ENCODE results near the gene METTL21C.

The METTL21C gene

DNA sequence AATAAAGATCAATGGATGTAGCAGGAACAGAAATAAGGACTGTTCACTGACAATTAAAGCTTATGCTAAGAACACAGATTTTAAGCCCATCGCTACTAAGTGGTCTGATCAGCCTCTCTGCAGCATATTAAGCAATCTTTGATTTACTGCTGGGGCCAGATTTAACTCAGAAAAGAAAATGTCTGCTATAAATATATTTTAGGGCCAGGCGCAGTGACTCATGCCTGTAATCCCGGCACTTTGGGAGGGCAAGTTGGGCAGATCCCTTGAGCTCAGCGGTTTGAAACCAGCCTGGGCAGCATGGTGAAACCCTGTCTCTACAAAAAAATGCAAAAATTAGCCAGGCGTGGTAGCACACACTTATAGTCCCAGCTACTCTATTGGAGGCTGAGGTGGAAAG lies 43.0 kb downstream of the METTL21C start:
- DNase-seq (ENCODE audit: insufficient read length, low spot score) (no peak), FAIRE-seq (no peak)
- TF ChIP-seq, protein P1, sequence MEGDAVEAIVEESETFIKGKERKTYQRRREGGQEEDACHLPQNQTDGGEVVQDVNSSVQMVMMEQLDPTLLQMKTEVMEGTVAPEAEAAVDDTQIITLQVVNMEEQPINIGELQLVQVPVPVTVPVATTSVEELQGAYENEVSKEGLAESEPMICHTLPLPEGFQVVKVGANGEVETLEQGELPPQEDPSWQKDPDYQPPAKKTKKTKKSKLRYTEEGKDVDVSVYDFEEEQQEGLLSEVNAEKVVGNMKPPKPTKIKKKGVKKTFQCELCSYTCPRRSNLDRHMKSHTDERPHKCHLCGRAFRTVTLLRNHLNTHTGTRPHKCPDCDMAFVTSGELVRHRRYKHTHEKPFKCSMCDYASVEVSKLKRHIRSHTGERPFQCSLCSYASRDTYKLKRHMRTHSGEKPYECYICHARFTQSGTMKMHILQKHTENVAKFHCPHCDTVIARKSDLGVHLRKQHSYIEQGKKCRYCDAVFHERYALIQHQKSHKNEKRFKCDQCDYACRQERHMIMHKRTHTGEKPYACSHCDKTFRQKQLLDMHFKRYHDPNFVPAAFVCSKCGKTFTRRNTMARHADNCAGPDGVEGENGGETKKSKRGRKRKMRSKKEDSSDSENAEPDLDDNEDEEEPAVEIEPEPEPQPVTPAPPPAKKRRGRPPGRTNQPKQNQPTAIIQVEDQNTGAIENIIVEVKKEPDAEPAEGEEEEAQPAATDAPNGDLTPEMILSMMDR (IDR thresholded peaks at IDR 0.05; ENCODE audit: insufficient read depth, missing control alignments) = no peak

DNA sequence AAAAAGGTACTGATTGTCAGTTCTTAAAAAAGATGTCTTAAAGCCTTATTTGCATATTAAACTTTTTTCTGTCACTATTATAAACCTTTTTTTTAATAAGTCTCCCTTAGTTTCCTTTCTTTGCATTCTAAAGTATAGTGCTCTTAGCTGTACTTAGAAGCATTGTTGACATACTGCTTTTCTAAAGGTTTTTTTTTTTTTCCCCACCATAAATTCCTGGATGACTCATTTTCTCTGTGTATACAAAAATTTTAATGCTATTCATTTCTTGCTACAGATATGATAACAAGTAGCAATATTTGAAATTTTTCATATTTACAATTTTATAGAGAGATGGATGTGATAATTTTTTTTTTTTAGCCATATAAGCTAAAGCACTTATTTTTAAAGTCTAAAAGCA lies 43.5 kb downstream of the METTL21C start:
- FAIRE-seq (no peak), DNase-seq (ENCODE audit: insufficient read length, low spot score) (no peak)
- TF ChIP-seq, protein P1 (IDR thresholded peaks at IDR 0.05; ENCODE audit: insufficient read depth, missing control alignments) = no peak

DNA sequence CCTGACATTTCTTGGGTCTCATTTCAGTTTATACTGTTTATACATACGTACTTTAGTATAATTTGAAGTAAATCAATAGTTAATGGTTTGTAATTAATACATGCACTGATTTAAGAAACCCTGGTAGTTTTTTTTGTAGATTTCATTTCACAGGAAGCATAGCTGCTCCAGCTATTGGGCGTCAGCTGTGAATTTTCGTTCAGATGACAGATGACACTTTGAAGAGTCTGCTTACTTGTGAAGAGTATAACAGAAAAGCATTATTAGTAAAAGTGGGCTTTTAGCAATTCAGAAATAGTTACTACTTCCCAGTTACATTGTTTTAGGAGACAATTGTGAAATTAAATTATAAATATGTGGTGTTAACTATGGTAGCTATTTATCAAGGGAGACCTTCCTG lies 44.4 kb downstream of the METTL21C start:
- TF ChIP-seq, protein P1 (IDR thresholded peaks at IDR 0.05; ENCODE audit: insufficient read depth, missing control alignments) = no peak
- FAIRE-seq (no peak), DNase-seq (ENCODE audit: insufficient read length, low spot score) (no peak)

DNA sequence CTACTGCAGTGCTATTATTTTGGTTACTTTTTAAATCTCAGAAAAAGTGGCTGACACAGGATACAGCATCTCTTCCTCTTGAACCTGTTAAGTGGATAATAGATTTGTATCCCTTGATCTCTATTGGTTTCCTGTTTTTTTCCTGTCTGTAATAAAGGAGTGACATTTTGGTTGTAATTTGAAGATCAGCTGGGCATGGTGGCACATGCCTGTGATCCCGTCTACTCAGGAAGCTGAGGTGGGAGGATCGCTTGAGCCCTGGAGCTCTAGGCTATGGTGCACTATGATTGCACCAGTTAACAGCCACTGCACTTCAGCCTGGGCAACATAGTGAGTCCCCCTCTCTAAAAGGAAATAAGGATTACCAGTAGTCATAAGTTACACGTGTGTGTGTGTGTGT lies 46.8 kb downstream of the METTL21C start:
- FAIRE-seq (no peak), DNase-seq (ENCODE audit: insufficient read length, low spot score) (no peak)
- TF ChIP-seq, protein P1 (IDR thresholded peaks at IDR 0.05; ENCODE audit: insufficient read depth, missing control alignments) = no peak

DNA sequence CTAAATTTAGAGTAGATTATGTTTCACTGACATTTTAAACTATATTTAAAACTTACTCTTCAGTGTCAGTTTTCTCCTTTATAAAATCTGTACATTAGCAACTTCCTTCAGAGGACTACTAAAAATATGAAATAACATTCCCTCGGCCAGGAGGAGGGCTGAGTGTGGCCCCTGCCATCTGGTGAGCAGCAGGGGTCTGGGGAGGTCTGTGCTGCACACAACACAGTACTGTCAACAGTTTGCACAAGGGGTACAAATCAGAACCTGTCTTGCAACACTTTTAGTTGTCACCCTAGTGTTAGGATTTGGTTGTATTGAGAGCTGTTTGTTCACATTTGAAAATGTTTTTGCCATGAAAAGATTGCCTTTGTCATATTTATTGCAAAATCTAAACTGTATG lies 49.1 kb downstream of the METTL21C start:
- TF ChIP-seq, protein P1 (IDR thresholded peaks at IDR 0.05; ENCODE audit: insufficient read depth, missing control alignments) = no peak
- no peak for FAIRE-seq

DNA sequence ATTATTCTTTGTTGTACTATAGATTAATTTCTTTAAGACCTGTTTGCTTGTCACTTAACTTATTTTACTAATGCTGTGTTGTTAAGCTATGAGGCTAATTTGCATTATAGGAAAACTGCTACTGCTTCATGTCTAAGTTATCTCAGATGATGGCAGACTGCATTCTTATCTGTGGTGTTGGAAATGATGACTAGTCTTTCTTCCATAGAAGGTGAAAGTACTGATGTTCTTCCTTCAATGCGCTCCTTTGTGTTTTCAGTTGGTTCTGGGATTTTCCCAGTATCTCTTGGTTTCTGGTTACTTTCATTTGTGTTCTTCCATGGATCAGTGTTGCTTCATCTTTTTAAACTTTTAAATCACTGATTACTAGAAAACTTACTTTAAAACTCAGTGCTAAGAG lies 51.2 kb downstream of the METTL21C start:
- FAIRE-seq (peak; percentile 56), DNase-seq (ENCODE audit: insufficient read length, low spot score) (no peak)
- TF ChIP-seq, protein P1 (IDR thresholded peaks at IDR 0.05; ENCODE audit: insufficient read depth, missing control alignments) = no peak

More for the DNA sequence above, 49.1 kb downstream of the METTL21C start:
- no peak for DNase-seq (ENCODE audit: insufficient read length, low spot score)

DNA sequence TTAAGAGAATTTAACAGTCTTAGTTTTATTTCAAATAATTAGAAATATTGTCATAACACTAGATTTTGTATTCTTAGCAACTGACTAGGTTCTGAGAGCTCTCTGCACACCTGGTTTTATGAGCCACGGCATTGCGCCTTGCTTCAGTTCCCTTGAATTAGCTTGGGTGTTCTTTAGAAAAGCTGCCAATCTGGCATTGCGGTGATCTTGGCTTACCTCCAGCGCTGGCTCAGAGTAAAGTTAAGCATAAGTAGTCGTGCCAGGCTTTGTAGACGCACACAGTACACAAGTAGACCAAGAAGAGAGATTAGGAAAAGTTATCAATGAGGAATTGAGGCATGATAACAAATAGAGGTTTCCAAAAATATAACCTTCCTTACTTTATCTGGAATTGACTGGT lies 52.4 kb downstream of the METTL21C start:
- DNase-seq (ENCODE audit: insufficient read length, low spot score) = no peak
- peak; percentile 35 for FAIRE-seq
- TF ChIP-seq, protein P1 (IDR thresholded peaks at IDR 0.05; ENCODE audit: insufficient read depth, missing control alignments) = no peak
